ENCODE data around the gene MGMT.

Gene MGMT

GRCh38 chr10:129472696-129473555 is 5.9 kb downstream of the MGMT start:
- no peak overlapping the region for H3K27ac ChIP-seq
- DNase-seq (ENCODE audit: low spot score), result no peak
- ChIA-PET POLR2A (ENCODE audit: low non-redundant PET) (no interaction called here), CTCF (no interaction called here)
- no peak for TF ChIP-seq CTCF (conservative IDR thresholded peaks at IDR 0.05; ENCODE audit: low read depth)

- no peak for DNase-seq (ENCODE audit: low spot score)
- H3K27ac ChIP-seq, result no peak overlapping the region
- ChIA-PET CTCF (no interaction called here), POLR2A (ENCODE audit: low non-redundant PET) (no interaction called here)
- TF ChIP-seq CTCF (conservative IDR thresholded peaks at IDR 0.05; ENCODE audit: low read depth), result no peak
Observed at GRCh38 chr10:129474642-129475041, 7.6 kb downstream of the MGMT start.

- no peak for DNase-seq (ENCODE audit: low spot score)
- TF ChIP-seq CTCF (conservative IDR thresholded peaks at IDR 0.05; ENCODE audit: low read depth), result no peak
- no peak overlapping the region for H3K27ac ChIP-seq
- POLR2A ChIA-PET (ENCODE audit: low non-redundant PET), result no interaction called here
- CTCF ChIA-PET, result no interaction called here
Observed at GRCh38 chr10:129476431-129476830, 9.4 kb downstream of the MGMT start.

- CTCF ChIA-PET, result no interaction called here
- TF ChIP-seq CTCF (conservative IDR thresholded peaks at IDR 0.05; ENCODE audit: low read depth), result no peak
Observed at GRCh38 chr10:129477051-129477450, 10.0 kb downstream of the MGMT start.

GRCh38 chr10:129481641-129482040 is 14.6 kb downstream of the MGMT start:
- no peak for DNase-seq (ENCODE audit: low spot score)
- ChIA-PET CTCF (no interaction called here), POLR2A (ENCODE audit: low non-redundant PET) (no interaction called here)
- H3K27ac ChIP-seq, result no peak overlapping the region
- TF ChIP-seq CTCF (conservative IDR thresholded peaks at IDR 0.05; ENCODE audit: low read depth), result no peak

More at GRCh38 chr10:129477051-129477450, 10.0 kb downstream of the MGMT start:
- DNase-seq (ENCODE audit: low spot score), result no peak
- POLR2A ChIA-PET (ENCODE audit: low non-redundant PET), result no interaction called here
- H3K27ac ChIP-seq, result no peak overlapping the region

- DNase-seq (ENCODE audit: low spot score), result no peak
- no peak overlapping the region for H3K27ac ChIP-seq
- CTCF ChIA-PET, result no interaction called here
- no peak for TF ChIP-seq CTCF (conservative IDR thresholded peaks at IDR 0.05; ENCODE audit: low read depth)
- POLR2A ChIA-PET (ENCODE audit: low non-redundant PET), result no interaction called here
Observed at GRCh38 chr10:129483430-129484010, 16.5 kb downstream of the MGMT start.
